A549 (cell line): ENCODE data around the gene PPM1G. TPM values are rescaled to one million over a fixed set of nuclear protein-coding genes. Genes with fewer than 3 reads are reported as not detected.

ENCODE experiments used
- ATAC-seq, 2 experiments: fragments of 200-7000 bp in 1 of 2; fragments of >200 bp in 1 of 2; cut with Nextera tagmentation in 1 of 2; cut with Tn5 transposase in 1 of 2; 3 replicates each; pipeline versions ENCODE4 v1.8.0 to v1.9.1; 2018 to 2020; ENCODE audit warnings: mild to moderate bottlenecking in 1 of 2, moderate library complexity in 1 of 2
- CTCF ChIA-PET: fragments of 300-600 bp; sonication (Branson Sonifier 250); formaldehyde crosslinking; extraction: SDS; loops from one replicate; lab custom pipeline; 2021; ENCODE audit warnings: antibody characterized with exemption, inconsistent platforms; lab: Yijun Ruan, JAX
- POLR2A ChIA-PET: fragments of 350-600 bp; formaldehyde crosslinking; extraction: SDS; loops from one replicate; lab custom pipeline; 2021; ENCODE audit warnings: antibody characterized with exemption, inconsistent platforms; lab: Yijun Ruan, JAX
- DNase-seq, 2 experiments: peaks; one replicate each; pipeline versions ENCODE4 v3.0.0 to v3.0.0-alpha.2; 2011 to 2016; ENCODE audit warnings: low read depth in 1 of 2, low spot score in 1 of 2
- FAIRE-seq: peaks from 2 replicates; lab custom pipeline; 2011; peaks lifted over from hg19 to GRCh38; lab: Jason Lieb, UNC
- H3K27ac ChIP-seq, 2 experiments: fragments of >200 bp; sonication (Bioruptor Twin); formaldehyde crosslinking; 3 replicates each; pipeline ENCODE4 v1.5.1; 2016 to 2017
- H3K4me1 ChIP-seq: fragments of >200 bp; sonication (Bioruptor Twin); formaldehyde crosslinking; 3 replicates; pipeline ENCODE4 v1.6.1; 2016
- H3K4me2 ChIP-seq: fragments of >200 bp; sonication (Bioruptor Twin); formaldehyde crosslinking; 3 replicates; pipeline ENCODE4 v1.6.1; 2016
- H3K4me3 ChIP-seq: fragments of >200 bp; sonication (Bioruptor Twin); formaldehyde crosslinking; 3 replicates; pipeline ENCODE4 v1.5.1; 2016
- H3K9me3 ChIP-seq: fragments of >200 bp; sonication (Bioruptor Twin); formaldehyde crosslinking; 3 replicates; pipeline ENCODE4 v1.6.1; 2016
- CHD2 ChIP-seq: fragments of 150-350 bp; IDR thresholded peaks from 2 replicates; pipeline ENCODE4 v1.6.1; 2014; ENCODE audit warnings: low read length; ENCODE audit not compliant: partially characterized antibody
- ELK1 ChIP-seq: fragments of 150-350 bp; IDR thresholded peaks from 2 replicates; pipeline ENCODE4 v1.6.1; 2014; ENCODE audit warnings: low read depth, mild to moderate bottlenecking, low read length
- FOSL2 ChIP-seq, 2 experiments: fragments of 450-650 bp in 1 of 2; fragments of >200 bp in 1 of 2; sonication (Bioruptor Twin) in 1 of 2; formaldehyde crosslinking; IDR thresholded peaks; 2 replicates each; pipeline versions ENCODE4 v1.5.0 to v1.6.1; 2016 to 2020; ENCODE audit warnings: mild to moderate bottlenecking in 1 of 2, moderate library complexity in 1 of 2
- GATA3 ChIP-seq: IDR thresholded peaks from 2 replicates; pipeline ENCODE4 v1.6.1; 2012; ENCODE audit warnings: borderline replicate concordance
- HEYL ChIP-seq: fragments of 250-450 bp; sonication (Bioruptor Pico); IDR thresholded peaks from 2 replicates; pipeline ENCODE4 v1.8.0; 2021; ENCODE audit warnings: mild to moderate bottlenecking, moderate library complexity
- HOXB5 ChIP-seq: fragments of 250-450 bp; sonication (Bioruptor Pico); IDR thresholded peaks from 2 replicates; pipeline ENCODE4 v1.5.0; 2020; ENCODE audit warnings: mild to moderate bottlenecking, moderate library complexity
- JUN ChIP-seq, 2 experiments: fragments of >200 bp; sonication (Bioruptor Twin); formaldehyde crosslinking; IDR thresholded peaks; 2 replicates in 1 of 2; 3 replicates in 1 of 2; pipeline ENCODE4 v1.6.1; 2016 to 2017
- MYC ChIP-seq: IDR thresholded peaks from 2 replicates; pipeline ENCODE4 v1.6.1; 2012; ENCODE audit warnings: mild to moderate bottlenecking, inconsistent platforms, low read length, improper control_type of control experiment, borderline replicate concordance
- NR3C1 ChIP-seq: fragments of >200 bp; sonication (Bioruptor Twin); formaldehyde crosslinking; IDR thresholded peaks from 3 replicates; pipeline ENCODE4 v1.6.1; 2017
- PBX3 ChIP-seq: IDR thresholded peaks from 2 replicates; pipeline ENCODE4 v1.6.1; 2012
- PHF8 ChIP-seq: fragments of 200-600 bp; sonication (generic); IDR thresholded peaks from 2 replicates; pipeline ENCODE4 v1.6.1; 2016; ENCODE audit warnings: low read depth, mild to moderate bottlenecking, antibody characterized with exemption, moderate library complexity, borderline replicate concordance
- POLR2AphosphoS2 ChIP-seq: conservative IDR thresholded peaks from 2 replicates; pipeline ENCODE4 v1.6.1; 2012; ENCODE audit warnings: low read length, improper control_type of control experiment, inconsistent platforms
- RAD21 ChIP-seq, 2 experiments: fragments of >200 bp in 1 of 2; sonication (Bioruptor Twin) in 1 of 2; formaldehyde crosslinking in 1 of 2; IDR thresholded peaks in 1 of 2; conservative IDR thresholded peaks in 1 of 2; 2 replicates in 1 of 2; 3 replicates in 1 of 2; pipeline ENCODE4 v1.6.1; 2012 to 2018; ENCODE audit warnings: inconsistent platforms in 1 of 2
- SMC3 ChIP-seq: fragments of >200 bp; sonication (Bioruptor Twin); formaldehyde crosslinking; IDR thresholded peaks from 3 replicates; pipeline ENCODE4 v1.6.1; 2018; ENCODE audit warnings: inconsistent platforms
- SREBF2 ChIP-seq: fragments of 450-650 bp; IDR thresholded peaks from 2 replicates; pipeline ENCODE4 v1.6.1; 2014; ENCODE audit warnings: mild to moderate bottlenecking, moderate library complexity
- ZNF302 ChIP-seq: fragments of 250-450 bp; sonication (Bioruptor Pico); IDR thresholded peaks from 2 replicates; pipeline ENCODE4 v1.9.0; 2021; ENCODE audit warnings: inconsistent platforms, mild to moderate bottlenecking, moderate library complexity
- ZSCAN20 ChIP-seq: fragments of 250-450 bp; sonication (Bioruptor Pico); IDR thresholded peaks from 2 replicates; pipeline ENCODE4 v1.8.0; 2022; ENCODE audit warnings: mild to moderate bottlenecking, moderate library complexity
- WGBS: methylation state at CpG from one replicate; pipeline ENCODE4 v1.1.6; 2017; ENCODE audit errors: missing lambda C conversion rate; 5-methylcytosine and 5-hydroxymethylcytosine counted together
- polyA plus RNA-seq, 4 experiments: library from polyadenylated mRNA; depleted of rRNA in 3 of 4; stranded (reverse); fragments of >200 nt; fragmentation: RNase III in 1 of 4; extraction: RNeasy Plus Mini Kit Qiagen cat#74134 plus additional on column Dnase treatment in 1 of 4; gene quantifications; 2 replicates in 3 of 4; 3 replicates in 1 of 4; pipeline ENCODE4 v1.2.3, GENCODE V29; 2011 to 2017
- TF ChIP-seq, protein P1 (sequence below): fragments of 250-450 bp; sonication (Bioruptor Pico); IDR thresholded peaks from 2 replicates; pipeline ENCODE4 v1.5.0; 2020; ENCODE audit warnings: low read depth, mild to moderate bottlenecking, moderate library complexity
- TF ChIP-seq, protein P2 (sequence below): fragments of >200 bp; sonication (Bioruptor Twin); formaldehyde crosslinking; IDR thresholded peaks from 3 replicates; pipeline ENCODE4 v1.5.1; 2016

Gene PPM1G
- polyA plus RNA-seq, 2 of the 4 experiments (the other 2 are of a cell fraction), result 129 to 230 TPM

DNA sequence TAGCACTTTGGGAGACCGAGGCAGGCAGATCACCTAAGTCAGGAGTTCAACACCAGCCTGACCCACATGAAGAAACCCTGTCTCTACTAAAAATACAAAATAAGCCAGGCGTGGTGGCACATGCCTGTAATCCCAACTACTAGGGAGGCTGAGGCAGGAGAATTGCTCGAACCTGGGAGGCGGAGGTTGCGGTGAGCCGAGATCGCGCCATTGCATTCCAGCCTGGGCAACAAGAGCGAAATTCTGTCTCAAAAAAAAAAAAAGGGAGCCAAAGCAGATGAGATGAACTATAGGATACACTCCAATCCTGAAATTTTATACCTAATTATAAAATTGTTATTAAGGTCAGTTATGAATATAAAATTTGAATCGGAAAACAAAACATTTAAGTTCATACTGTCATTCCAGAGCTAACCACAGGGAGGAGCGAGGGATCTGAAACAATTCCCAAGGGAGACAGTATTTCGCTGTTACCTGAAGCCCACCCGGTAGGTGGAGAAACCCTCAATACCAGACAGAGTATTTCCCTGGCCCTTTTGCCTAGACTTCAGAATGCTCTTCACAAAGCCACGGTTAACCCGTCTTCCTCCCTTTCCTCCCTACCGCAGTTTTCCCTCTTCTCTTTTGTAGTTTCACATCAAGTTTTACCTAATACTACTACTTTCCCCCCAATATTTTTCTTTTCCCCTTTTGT is 1.4 kb downstream of the PPM1G start:
- peak; percentile 75 to 78 for DNase-seq
- peak overlapping the region; percentile 89 for H3K4me2 ChIP-seq
- ChIA-PET CTCF (interaction anchor here (0.6 to 5.3 kb wide), 18 partner anchors 9 to 275 kb away, joined by 3 to 72 read pairs (median 4); partner anchors contain the start of genes CCDC121, GPN1, NRBP1 and SLC4A1AP), POLR2A (interaction anchor here (0.6 to 3.1 kb wide), 4 partner anchors 21 to 983 kb away, joined by 3 to 78 read pairs (median 10); partner anchors contain the start of genes NRBP1 and ZNF513)
- H3K4me1 ChIP-seq, result peaks cover 25% of the 10 kb centered on the region; the same call in 2 of the 3 replicates
- TF ChIP-seq ELK1 (no peak), PHF8 (no peak), MYC (no peak), JUN (IDR thresholded peaks at IDR 0.05) (no peak), FOSL2 (IDR thresholded peaks at IDR 0.05) (no peak), FOSL2 (CRISPR knock-in tag; IDR thresholded peaks at IDR 0.05) (no peak), ZSCAN20 (CRISPR knock-in tag) (no peak), POLR2AphosphoS2 (no peak), HEYL (no peak), ZNF302 (CRISPR knock-in tag) (no peak), CHD2 (no peak), HOXB5 (no peak), RAD21 (conservative IDR thresholded peaks at IDR 0.05 in 1 of 2, IDR thresholded peaks at IDR 0.05 in 1 of 2) (peak; percentile 66 to 74), GATA3 (no peak), SMC3 (peak; percentile 73), SREBF2 (no peak), PBX3 (no peak), NR3C1 (no peak)
- TF ChIP-seq, protein P1, sequence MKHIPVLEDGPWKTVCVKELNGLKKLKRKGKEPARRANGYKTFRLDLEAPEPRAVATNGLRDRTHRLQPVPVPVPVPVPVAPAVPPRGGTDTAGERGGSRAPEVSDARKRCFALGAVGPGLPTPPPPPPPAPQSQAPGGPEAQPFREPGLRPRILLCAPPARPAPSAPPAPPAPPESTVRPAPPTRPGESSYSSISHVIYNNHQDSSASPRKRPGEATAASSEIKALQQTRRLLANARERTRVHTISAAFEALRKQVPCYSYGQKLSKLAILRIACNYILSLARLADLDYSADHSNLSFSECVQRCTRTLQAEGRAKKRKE (CRISPR knock-in tag), result no peak
- TF ChIP-seq, protein P2, sequence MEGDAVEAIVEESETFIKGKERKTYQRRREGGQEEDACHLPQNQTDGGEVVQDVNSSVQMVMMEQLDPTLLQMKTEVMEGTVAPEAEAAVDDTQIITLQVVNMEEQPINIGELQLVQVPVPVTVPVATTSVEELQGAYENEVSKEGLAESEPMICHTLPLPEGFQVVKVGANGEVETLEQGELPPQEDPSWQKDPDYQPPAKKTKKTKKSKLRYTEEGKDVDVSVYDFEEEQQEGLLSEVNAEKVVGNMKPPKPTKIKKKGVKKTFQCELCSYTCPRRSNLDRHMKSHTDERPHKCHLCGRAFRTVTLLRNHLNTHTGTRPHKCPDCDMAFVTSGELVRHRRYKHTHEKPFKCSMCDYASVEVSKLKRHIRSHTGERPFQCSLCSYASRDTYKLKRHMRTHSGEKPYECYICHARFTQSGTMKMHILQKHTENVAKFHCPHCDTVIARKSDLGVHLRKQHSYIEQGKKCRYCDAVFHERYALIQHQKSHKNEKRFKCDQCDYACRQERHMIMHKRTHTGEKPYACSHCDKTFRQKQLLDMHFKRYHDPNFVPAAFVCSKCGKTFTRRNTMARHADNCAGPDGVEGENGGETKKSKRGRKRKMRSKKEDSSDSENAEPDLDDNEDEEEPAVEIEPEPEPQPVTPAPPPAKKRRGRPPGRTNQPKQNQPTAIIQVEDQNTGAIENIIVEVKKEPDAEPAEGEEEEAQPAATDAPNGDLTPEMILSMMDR, result peak; percentile 74
- ATAC-seq, result peak in 1 of 2 experiments; percentile 14; a peak in 1 of 6 replicates
- peak overlapping the region; percentile 49 to 90; a peak in 3 of 6 replicates for H3K27ac ChIP-seq
- H3K9me3 ChIP-seq, result no peaks in the 10 kb centered on the region
- WGBS, result 43% methylated on average over 16 of the region's 16 CpGs
- H3K4me3 ChIP-seq, result peak overlapping the region; percentile 87
- no peak for FAIRE-seq
